Cardiac fibroblast (primary cell): ENCODE results near the gene REELD1.

Experiments used
- DNase-seq, 2 donors: peaks; one replicate each; pipeline versions ENCODE4 v3.0.0 to v3.0.0-alpha.2; 2010; ENCODE audit warnings: low read depth in 2 of 2
- H3K4me3 ChIP-seq, 2 donors: replicated peaks in 1 of 2; 1 replicate in 1 of 2; 2 replicates in 1 of 2; pipeline ENCODE4 v1.5.1; 2011; ENCODE audit warnings: low read depth in 2 of 2, low read length in 2 of 2, mild to moderate bottlenecking in 2 of 2, moderate library complexity in 1 of 2
- TF ChIP-seq, protein P1 (sequence below): IDR thresholded peaks from one replicate; pipeline ENCODE4 v1.5.1; 2011; ENCODE audit warnings: low read depth, mild to moderate bottlenecking, low read length, inconsistent platforms

REELD1 gene

GRCh38 chr4:146212781-146213180 lies 1.6 kb upstream of the REELD1 start:
- no peak overlapping the region for H3K4me3 ChIP-seq
- TF ChIP-seq, protein P1, sequence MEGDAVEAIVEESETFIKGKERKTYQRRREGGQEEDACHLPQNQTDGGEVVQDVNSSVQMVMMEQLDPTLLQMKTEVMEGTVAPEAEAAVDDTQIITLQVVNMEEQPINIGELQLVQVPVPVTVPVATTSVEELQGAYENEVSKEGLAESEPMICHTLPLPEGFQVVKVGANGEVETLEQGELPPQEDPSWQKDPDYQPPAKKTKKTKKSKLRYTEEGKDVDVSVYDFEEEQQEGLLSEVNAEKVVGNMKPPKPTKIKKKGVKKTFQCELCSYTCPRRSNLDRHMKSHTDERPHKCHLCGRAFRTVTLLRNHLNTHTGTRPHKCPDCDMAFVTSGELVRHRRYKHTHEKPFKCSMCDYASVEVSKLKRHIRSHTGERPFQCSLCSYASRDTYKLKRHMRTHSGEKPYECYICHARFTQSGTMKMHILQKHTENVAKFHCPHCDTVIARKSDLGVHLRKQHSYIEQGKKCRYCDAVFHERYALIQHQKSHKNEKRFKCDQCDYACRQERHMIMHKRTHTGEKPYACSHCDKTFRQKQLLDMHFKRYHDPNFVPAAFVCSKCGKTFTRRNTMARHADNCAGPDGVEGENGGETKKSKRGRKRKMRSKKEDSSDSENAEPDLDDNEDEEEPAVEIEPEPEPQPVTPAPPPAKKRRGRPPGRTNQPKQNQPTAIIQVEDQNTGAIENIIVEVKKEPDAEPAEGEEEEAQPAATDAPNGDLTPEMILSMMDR: no peak
- peak in 1 of 2 donors; percentile 20 for DNase-seq

GRCh38 chr4:146222313-146222712 lies 8.0 kb downstream of the REELD1 start:
- TF ChIP-seq, protein P1: no peak
- H3K4me3 ChIP-seq: peak overlapping the region in 1 of 2 donors; percentile 9
- peak; percentile 44 to 76 for DNase-seq

GRCh38 chr4:146224326-146224966 lies 10.1 kb downstream of the REELD1 start:
- DNase-seq: peak; percentile 48 to 60
- no peak overlapping the region for H3K4me3 ChIP-seq
- TF ChIP-seq, protein P1: no peak

GRCh38 chr4:146229406-146229805 lies 15.1 kb downstream of the REELD1 start:
- TF ChIP-seq, protein P1: no peak
- no peak for DNase-seq
- H3K4me3 ChIP-seq: no peak overlapping the region

- H3K4me3 ChIP-seq: no peak overlapping the region
- TF ChIP-seq, protein P1: no peak
- DNase-seq: no peak
Measured at GRCh38 chr4:146232131-146232722, 17.9 kb downstream of the REELD1 start.

- H3K4me3 ChIP-seq: no peak overlapping the region
- TF ChIP-seq, protein P1: no peak
- peak in 1 of 2 donors; percentile 73 for DNase-seq
Measured at GRCh38 chr4:146235654-146236177, 21.4 kb downstream of the REELD1 start.

DNA sequence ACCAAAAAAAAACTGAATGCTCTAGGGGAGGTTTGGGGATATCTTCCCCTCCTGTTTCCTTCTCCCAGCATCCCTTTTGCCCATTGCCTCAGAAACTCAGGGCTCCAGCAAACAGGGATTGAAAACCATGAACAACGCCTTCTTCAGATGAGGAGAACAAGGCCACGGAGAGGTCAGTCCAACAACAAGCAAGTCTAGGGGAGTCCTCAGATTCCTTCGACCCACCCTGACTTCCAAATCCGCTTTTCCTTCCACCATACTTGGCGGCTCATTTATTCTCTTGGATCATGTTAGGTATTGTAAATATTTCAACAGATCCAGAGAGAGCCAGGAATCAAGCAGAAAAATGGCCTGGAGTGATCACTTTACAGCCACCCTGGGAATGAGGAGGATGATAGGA lies 21.9 kb downstream of the REELD1 start:
- no peak overlapping the region for H3K4me3 ChIP-seq
- DNase-seq: no peak
- TF ChIP-seq, protein P1: no peak
